Mesendoderm (in vitro differentiated cells): ENCODE results near the gene GTF3C4.
"Not testable (repeated sequence)": the region's sequence is repeated elsewhere in the genome, so short reads cannot be mapped to it uniquely, and the experiment has no call there.

Experiments
- DNase-seq: peaks from one replicate; pipeline ENCODE4 v3.0.0; 2013
- H2AK5ac ChIP-seq: 2 replicates; pipeline ENCODE4 v1.6.1; 2013; ENCODE audit warnings: low read length, inconsistent platforms
- H2BK120ac ChIP-seq: 2 replicates; pipeline ENCODE4 v1.6.1; 2013; ENCODE audit warnings: low read depth, mild to moderate bottlenecking, low read length, moderate library complexity, mixed read lengths
- H2BK15ac ChIP-seq: replicated peaks from 2 replicates; pipeline ENCODE4 v1.6.1; 2013; ENCODE audit warnings: low read depth, mild to moderate bottlenecking, moderate library complexity
- H2BK5ac ChIP-seq: 2 replicates; pipeline ENCODE4 v1.6.1; 2013; ENCODE audit warnings: low read length, inconsistent platforms
- H3K18ac ChIP-seq: 2 replicates; pipeline ENCODE4 v1.6.1; 2013; ENCODE audit warnings: mild to moderate bottlenecking, low read length, mixed read lengths
- H3K23ac ChIP-seq: one replicate; pipeline ENCODE4 v1.6.1; 2013; ENCODE audit warnings: low read length
- H3K27ac ChIP-seq: 2 replicates; pipeline ENCODE4 v1.5.1; 2013; ENCODE audit warnings: low read depth, mild to moderate bottlenecking, inconsistent platforms, low read length, moderate library complexity
- H3K27me3 ChIP-seq: 2 replicates; pipeline ENCODE4 v1.6.1; 2013; ENCODE audit warnings: low read length, control low read depth, mild to moderate bottlenecking, inconsistent platforms; ENCODE audit not compliant: insufficient read depth, poor library complexity
- H3K36me3 ChIP-seq: 2 replicates; pipeline ENCODE4 v1.6.1; 2013; ENCODE audit warnings: low read length, inconsistent platforms; ENCODE audit not compliant: control insufficient read depth, insufficient read depth
- H3K4ac ChIP-seq: one replicate; pipeline ENCODE4 v1.6.1; 2013; ENCODE audit warnings: low read depth, mild to moderate bottlenecking, low read length, moderate library complexity
- H3K4me1 ChIP-seq: 2 replicates; pipeline ENCODE4 v1.6.1; 2013; ENCODE audit warnings: low read depth, low read length, inconsistent platforms; ENCODE audit not compliant: control insufficient read depth
- H3K4me2 ChIP-seq: 2 replicates; pipeline ENCODE4 v1.6.1; 2013; ENCODE audit warnings: low read length
- H3K4me3 ChIP-seq: 2 replicates; pipeline ENCODE4 v1.5.1; 2013; ENCODE audit warnings: mild to moderate bottlenecking, low read length
- H3K56ac ChIP-seq: one replicate; pipeline ENCODE4 v1.6.1; 2013; ENCODE audit warnings: low read length
- H3K79me1 ChIP-seq: 2 replicates; pipeline ENCODE4 v1.6.1; 2013; ENCODE audit warnings: low read length, inconsistent platforms
- H3K79me2 ChIP-seq: 2 replicates; pipeline ENCODE4 v1.6.1; 2013; ENCODE audit warnings: mild to moderate bottlenecking, low read length; ENCODE audit not compliant: control insufficient read depth, insufficient read depth
- H3K9ac ChIP-seq: 2 replicates; pipeline ENCODE4 v1.6.1; 2013; ENCODE audit warnings: low read length, inconsistent platforms
- H4K5ac ChIP-seq: one replicate; pipeline ENCODE4 v1.6.1; 2013; ENCODE audit warnings: low read length
- H4K8ac ChIP-seq: one replicate; pipeline ENCODE4 v1.6.1; 2013; ENCODE audit warnings: low read depth, mild to moderate bottlenecking, control low read depth, low read length, moderate library complexity
- WGBS: extraction: QIAGEN DNeasy Blood & Tissue Kit; methylation state at CpG from one replicate; pipeline ENCODE4 v1.1.7; 2013; ENCODE audit warnings: low lambda C conversion rate, missing lambda C conversion rate; ENCODE audit not compliant: insufficient coverage; ENCODE audit errors: extremely low coverage; 5-methylcytosine and 5-hydroxymethylcytosine counted together

The GTF3C4 gene

GRCh38 chr9:132703336-132703735, 33.1 kb downstream of the GTF3C4 start:
- no peaks in the 10 kb centered on the region for H3K79me2 ChIP-seq
- H3K27me3 ChIP-seq = no peaks in the 10 kb centered on the region
- no peak overlapping the region for H3K4me3 ChIP-seq
- H3K23ac ChIP-seq = no peak overlapping the region
- H2BK15ac ChIP-seq = no peak overlapping the region
- no peak overlapping the region for H4K5ac ChIP-seq
- no peak overlapping the region for H3K9ac ChIP-seq
- H4K8ac ChIP-seq = no peak overlapping the region
- no peak overlapping the region for H2BK5ac ChIP-seq
- WGBS = no CpG with 5 or more reads among the region's 2 CpGs
- no peak overlapping the region for H3K18ac ChIP-seq
- H3K4me2 ChIP-seq = no peak overlapping the region
- H2AK5ac ChIP-seq = no peak overlapping the region
- no peak overlapping the region for H3K4ac ChIP-seq
- no peak overlapping the region for H3K27ac ChIP-seq
- H3K56ac ChIP-seq = no peak overlapping the region
- H3K79me1 ChIP-seq = no peaks in the 10 kb centered on the region
- no peak overlapping the region for H2BK120ac ChIP-seq
- no peaks in the 10 kb centered on the region for H3K4me1 ChIP-seq
- H3K36me3 ChIP-seq = no peaks in the 10 kb centered on the region
- DNase-seq = no peak

GRCh38 chr9:132708239-132708638, 38.0 kb downstream of the GTF3C4 start:
- H3K27ac ChIP-seq = no peak overlapping the region
- H3K4me3 ChIP-seq = no peak overlapping the region
- no peak overlapping the region for H4K8ac ChIP-seq
- no peaks in the 10 kb centered on the region for H3K79me2 ChIP-seq
- no peak overlapping the region for H3K4me2 ChIP-seq
- no peaks in the 10 kb centered on the region for H3K79me1 ChIP-seq
- H3K56ac ChIP-seq = no peak overlapping the region
- H3K36me3 ChIP-seq = no peaks in the 10 kb centered on the region
- no peak overlapping the region for H2BK15ac ChIP-seq
- H2BK5ac ChIP-seq = no peak overlapping the region
- H3K27me3 ChIP-seq = no peaks in the 10 kb centered on the region
- no peak overlapping the region for H2AK5ac ChIP-seq
- no CpG with 5 or more reads among the region's 8 CpGs for WGBS
- H4K5ac ChIP-seq = no peak overlapping the region
- no peak overlapping the region for H3K4ac ChIP-seq
- H2BK120ac ChIP-seq = no peak overlapping the region
- DNase-seq = no peak
- H3K23ac ChIP-seq = no peak overlapping the region
- no peak overlapping the region for H3K9ac ChIP-seq
- no peaks in the 10 kb centered on the region for H3K4me1 ChIP-seq
- no peak overlapping the region for H3K18ac ChIP-seq

GRCh38 chr9:132708769-132709430, 38.6 kb downstream of the GTF3C4 start:
- H3K4me1 ChIP-seq = no peaks in the 10 kb centered on the region
- no peak overlapping the region for H3K27ac ChIP-seq
- no peaks in the 10 kb centered on the region for H3K36me3 ChIP-seq
- no peak for DNase-seq
- no peak overlapping the region for H2AK5ac ChIP-seq
- H3K79me2 ChIP-seq = no peaks in the 10 kb centered on the region
- H3K23ac ChIP-seq = no peak overlapping the region
- WGBS = no CpG with 5 or more reads among the region's 23 CpGs
- no peak overlapping the region for H3K9ac ChIP-seq
- no peaks in the 10 kb centered on the region for H3K79me1 ChIP-seq
- H3K4me2 ChIP-seq = no peak overlapping the region
- no peak overlapping the region for H3K18ac ChIP-seq
- H3K56ac ChIP-seq = no peak overlapping the region
- H4K5ac ChIP-seq = no peak overlapping the region
- no peaks in the 10 kb centered on the region for H3K27me3 ChIP-seq
- H3K4me3 ChIP-seq = no peak overlapping the region
- no peak overlapping the region for H2BK120ac ChIP-seq
- H2BK5ac ChIP-seq = no peak overlapping the region
- H4K8ac ChIP-seq = no peak overlapping the region
- no peak overlapping the region for H3K4ac ChIP-seq
- no peak overlapping the region for H2BK15ac ChIP-seq

GRCh38 chr9:132710333-132710732, 40.1 kb downstream of the GTF3C4 start:
- Histone ChIP-seq H3K23ac (no peak overlapping the region), H3K79me2 (no peaks in the 10 kb centered on the region), H2BK120ac (no peak overlapping the region), H3K4ac (no peak overlapping the region), H3K56ac (no peak overlapping the region), H3K36me3 (no peaks in the 10 kb centered on the region), H3K27me3 (no peaks in the 10 kb centered on the region), H3K27ac (no peak overlapping the region), H2BK15ac (no peak overlapping the region), H3K79me1 (no peaks in the 10 kb centered on the region), H4K8ac (no peak overlapping the region), H3K4me2 (no peak overlapping the region), H3K18ac (no peak overlapping the region), H2BK5ac (no peak overlapping the region), H4K5ac (no peak overlapping the region), H2AK5ac (no peak overlapping the region), H3K4me3 (no peak overlapping the region), H3K9ac (no peak overlapping the region), H3K4me1 (no peaks in the 10 kb centered on the region)
- WGBS = no CpG with 5 or more reads among the region's 6 CpGs
- DNase-seq = no peak

- not testable (repeated sequence) for H2BK120ac ChIP-seq, H4K5ac ChIP-seq, DNase-seq, H3K4me1 ChIP-seq, H3K23ac ChIP-seq, H3K4me3 ChIP-seq, H3K18ac ChIP-seq, H2BK5ac ChIP-seq, H3K4me2 ChIP-seq, H3K36me3 ChIP-seq, H3K9ac ChIP-seq, H3K27me3 ChIP-seq, H3K4ac ChIP-seq, H3K79me1 ChIP-seq, H3K79me2 ChIP-seq, H3K56ac ChIP-seq, H3K27ac ChIP-seq, H2AK5ac ChIP-seq, H4K8ac ChIP-seq, H2BK15ac ChIP-seq
- WGBS = no CpG with 5 or more reads among the region's 5 CpGs
Observed at GRCh38 chr9:132711152-132711551, 40.9 kb downstream of the GTF3C4 start.

GRCh38 chr9:132711846-132712245, 41.6 kb downstream of the GTF3C4 start:
- Histone ChIP-seq H4K5ac (no peak overlapping the region), H3K4me1 (no peaks in the 10 kb centered on the region), H3K23ac (no peak overlapping the region), H3K27me3 (no peaks in the 10 kb centered on the region), H2BK120ac (no peak overlapping the region), H2BK5ac (no peak overlapping the region), H3K36me3 (no peaks in the 10 kb centered on the region), H3K4me3 (no peak overlapping the region), H3K79me1 (no peaks in the 10 kb centered on the region), H4K8ac (no peak overlapping the region), H2AK5ac (no peak overlapping the region), H3K4ac (no peak overlapping the region), H3K56ac (no peak overlapping the region), H3K27ac (no peak overlapping the region), H3K4me2 (no peak overlapping the region), H2BK15ac (no peak overlapping the region), H3K9ac (no peak overlapping the region), H3K18ac (no peak overlapping the region), H3K79me2 (no peaks in the 10 kb centered on the region)
- DNase-seq = no peak
- WGBS = no CpG with 5 or more reads among the region's 3 CpGs
